ENCODE results near the gene SLC13A3.

DNA sequence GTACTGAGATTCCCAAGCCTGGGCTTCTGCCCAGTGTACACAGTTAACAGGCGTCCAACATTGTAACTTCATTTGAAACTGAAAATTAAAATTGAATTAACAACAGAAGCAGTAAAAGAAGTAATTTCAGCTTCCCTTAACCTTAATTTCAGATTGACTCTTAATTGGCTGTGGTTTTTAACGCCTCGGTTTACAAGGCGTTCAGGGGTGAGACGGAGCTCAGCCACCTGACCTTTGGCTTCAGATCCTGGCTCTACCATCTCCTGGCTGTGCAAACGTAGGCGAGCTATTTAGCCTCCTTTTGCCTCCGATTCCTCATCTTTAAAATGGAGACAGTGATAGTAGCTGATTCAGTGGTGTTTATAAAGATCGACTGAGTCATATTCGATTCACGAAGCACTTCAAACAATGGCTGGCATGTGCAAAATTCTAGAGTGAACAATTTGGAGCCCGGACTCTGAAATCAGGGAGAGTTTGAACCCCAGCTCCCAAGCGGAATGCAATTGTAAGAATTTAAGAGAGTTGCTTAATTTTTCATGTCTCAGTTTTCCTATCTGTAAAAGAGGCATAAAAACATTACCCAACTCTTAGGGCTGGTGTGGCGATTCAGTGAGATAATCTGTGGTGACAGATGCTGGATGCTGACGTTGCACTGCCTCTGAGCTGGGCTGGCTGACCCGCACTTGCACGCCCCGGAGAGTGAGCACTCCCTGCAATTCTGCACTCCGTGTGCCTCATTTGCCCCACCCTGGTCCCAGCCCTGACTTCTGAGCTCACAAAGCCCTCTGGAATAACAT lies 77.3 kb downstream of the SLC13A3 start:
- TF ChIP-seq, protein P1, sequence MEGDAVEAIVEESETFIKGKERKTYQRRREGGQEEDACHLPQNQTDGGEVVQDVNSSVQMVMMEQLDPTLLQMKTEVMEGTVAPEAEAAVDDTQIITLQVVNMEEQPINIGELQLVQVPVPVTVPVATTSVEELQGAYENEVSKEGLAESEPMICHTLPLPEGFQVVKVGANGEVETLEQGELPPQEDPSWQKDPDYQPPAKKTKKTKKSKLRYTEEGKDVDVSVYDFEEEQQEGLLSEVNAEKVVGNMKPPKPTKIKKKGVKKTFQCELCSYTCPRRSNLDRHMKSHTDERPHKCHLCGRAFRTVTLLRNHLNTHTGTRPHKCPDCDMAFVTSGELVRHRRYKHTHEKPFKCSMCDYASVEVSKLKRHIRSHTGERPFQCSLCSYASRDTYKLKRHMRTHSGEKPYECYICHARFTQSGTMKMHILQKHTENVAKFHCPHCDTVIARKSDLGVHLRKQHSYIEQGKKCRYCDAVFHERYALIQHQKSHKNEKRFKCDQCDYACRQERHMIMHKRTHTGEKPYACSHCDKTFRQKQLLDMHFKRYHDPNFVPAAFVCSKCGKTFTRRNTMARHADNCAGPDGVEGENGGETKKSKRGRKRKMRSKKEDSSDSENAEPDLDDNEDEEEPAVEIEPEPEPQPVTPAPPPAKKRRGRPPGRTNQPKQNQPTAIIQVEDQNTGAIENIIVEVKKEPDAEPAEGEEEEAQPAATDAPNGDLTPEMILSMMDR (IDR thresholded peaks at IDR 0.05), result no peak
- TF ChIP-seq POLR2A (IDR thresholded peaks at IDR 0.05; ENCODE audit: low read length) (no peak), CBX8 (IDR thresholded peaks at IDR 0.05) (no peak), MAZ (IDR thresholded peaks at IDR 0.05; ENCODE audit: borderline replicate concordance, low read depth, low read length) (no peak), NR3C1 (IDR thresholded peaks at IDR 0.05) (no peak), PBX3 (IDR thresholded peaks at IDR 0.05) (no peak), RAD21 (conservative IDR thresholded peaks at IDR 0.05 in 1 of 2, IDR thresholded peaks at IDR 0.05 in 1 of 2) (no peak), JUNB (IDR thresholded peaks at IDR 0.05) (no peak), NPAS2 (CRISPR knock-in tag; IDR thresholded peaks at IDR 0.05; ENCODE audit: borderline replicate concordance) (no peak), REST (IDR thresholded peaks at IDR 0.05) (no peak)
- TF ChIP-seq, protein P2, sequence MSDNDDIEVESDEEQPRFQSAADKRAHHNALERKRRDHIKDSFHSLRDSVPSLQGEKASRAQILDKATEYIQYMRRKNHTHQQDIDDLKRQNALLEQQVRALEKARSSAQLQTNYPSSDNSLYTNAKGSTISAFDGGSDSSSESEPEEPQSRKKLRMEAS (IDR thresholded peaks at IDR 0.05), result no peak
- TF ChIP-seq, protein P3, sequence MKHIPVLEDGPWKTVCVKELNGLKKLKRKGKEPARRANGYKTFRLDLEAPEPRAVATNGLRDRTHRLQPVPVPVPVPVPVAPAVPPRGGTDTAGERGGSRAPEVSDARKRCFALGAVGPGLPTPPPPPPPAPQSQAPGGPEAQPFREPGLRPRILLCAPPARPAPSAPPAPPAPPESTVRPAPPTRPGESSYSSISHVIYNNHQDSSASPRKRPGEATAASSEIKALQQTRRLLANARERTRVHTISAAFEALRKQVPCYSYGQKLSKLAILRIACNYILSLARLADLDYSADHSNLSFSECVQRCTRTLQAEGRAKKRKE (CRISPR knock-in tag; IDR thresholded peaks at IDR 0.05; ENCODE audit: low read depth), result no peak
